Smooth muscle cell (in vitro differentiated cells): Measurements from ENCODE around the gene SNRNP25. TPM values are rescaled to one million over a fixed set of nuclear protein-coding genes. Genes with fewer than 3 reads are reported as not detected.

Experiments
- DNase-seq: peaks from one replicate; lab custom pipeline; 2025; ENCODE audit not compliant: unreplicated experiment; lab: John Stamatoyannopoulos, UW
- H2AFZ ChIP-seq: fragments of 200-600 bp; sonication (generic); 2 replicates; pipeline ENCODE4 v1.6.0; 2016; ENCODE audit warnings: antibody characterized with exemption, low read depth, mild to moderate bottlenecking
- H3F3A ChIP-seq: fragments of 200-600 bp; sonication (generic); 2 replicates; pipeline ENCODE4 v1.6.0; 2017; ENCODE audit warnings: antibody characterized with exemption, low read depth
- H3K27ac ChIP-seq: fragments of 200-600 bp; sonication (generic); 2 replicates; pipeline ENCODE4 v1.5.1; 2016; ENCODE audit warnings: low read depth, mild to moderate bottlenecking
- H3K27me3 ChIP-seq: fragments of 200-600 bp; sonication (generic); 2 replicates; pipeline ENCODE4 v1.6.1; 2016; ENCODE audit warnings: low read depth, mild to moderate bottlenecking
- H3K36me3 ChIP-seq: fragments of 200-600 bp; sonication (generic); 2 replicates; pipeline ENCODE4 v1.5.1; 2016; ENCODE audit warnings: low read depth
- H3K4me1 ChIP-seq: fragments of 200-600 bp; sonication (generic); 2 replicates; pipeline ENCODE4 v1.5.1; 2016; ENCODE audit warnings: low read depth
- H3K4me2 ChIP-seq: fragments of 200-600 bp; sonication (generic); 2 replicates; pipeline ENCODE4 v1.6.0; 2016; ENCODE audit warnings: mild to moderate bottlenecking
- H3K4me3 ChIP-seq: fragments of 200-600 bp; sonication (generic); 2 replicates; pipeline ENCODE4 v1.5.1; 2016; ENCODE audit warnings: mild to moderate bottlenecking
- H3K79me2 ChIP-seq: fragments of 200-600 bp; sonication (generic); 2 replicates; pipeline ENCODE4 v1.6.0; 2016; ENCODE audit warnings: low read depth, mild to moderate bottlenecking
- H3K9ac ChIP-seq: fragments of 200-600 bp; sonication (generic); 2 replicates; pipeline ENCODE4 v1.6.0; 2016; ENCODE audit warnings: low read depth
- H3K9me3 ChIP-seq: fragments of 200-600 bp; sonication (generic); replicated peaks from 2 replicates; pipeline ENCODE4 v1.5.1; 2016; ENCODE audit warnings: low read depth
- H4K20me1 ChIP-seq: fragments of 200-600 bp; sonication (generic); 2 replicates; pipeline ENCODE4 v1.6.0; 2016; ENCODE audit warnings: low read depth
- WGBS: methylation state at CpG from one replicate; pipeline ENCODE4 v1.1.7; 2016; ENCODE audit warnings: low lambda C conversion rate; 5-methylcytosine and 5-hydroxymethylcytosine counted together
- polyA plus RNA-seq: library from polyadenylated mRNA; unstranded; fragments of >200 nt; fragmentation: Nextera tagmentation; extraction: Ambion mirVana; gene quantifications from 2 replicates; pipeline ENCODE4 v1.2.1, GENCODE V29; 2016
- total RNA-seq: library from RNA; depleted of rRNA; stranded (reverse); fragments of >200 nt; gene quantifications from 2 replicates; pipeline ENCODE4 v1.2.3, GENCODE V29; 2014
- TF ChIP-seq, protein P1 (sequence below): fragments of 200-600 bp; sonication (generic); IDR thresholded peaks from 2 replicates; pipeline ENCODE4 v1.5.1; 2017; ENCODE audit warnings: borderline replicate concordance, mild to moderate bottlenecking, antibody characterized with exemption; ENCODE audit not compliant: insufficient read depth, poor library complexity, severe bottlenecking

SNRNP25 gene
- total and polyA plus RNA-seq, 2 experiments from 2014 or later = 20.1 to 45.9 TPM

DNA sequence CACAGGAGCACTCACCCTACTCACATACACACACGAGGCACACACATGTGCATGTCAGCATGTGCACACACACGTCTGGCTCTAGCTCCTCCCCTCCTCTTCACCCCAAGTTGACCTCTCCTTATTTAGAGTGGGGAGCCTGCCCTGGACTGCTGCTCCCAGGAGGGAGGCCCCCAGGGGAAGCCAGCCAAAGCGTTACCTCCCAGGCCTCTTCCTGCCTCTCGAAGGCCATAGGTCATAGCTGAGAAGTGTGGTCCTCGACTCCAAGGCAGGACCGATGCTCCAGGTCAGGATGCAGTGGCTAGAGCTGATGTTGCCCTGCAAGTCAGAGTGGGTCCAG, 19.0 kb upstream of the SNRNP25 start:
- Histone ChIP-seq H3K27ac (no peak overlapping the region), H3K79me2 (no peaks in the 10 kb centered on the region), H3K9ac (no peak overlapping the region), H4K20me1 (no peaks in the 10 kb centered on the region), H3K4me2 (no peak overlapping the region), H3K9me3 (no peaks in the 10 kb centered on the region), H3K4me3 (no peak overlapping the region), H2AFZ (no peak overlapping the region), H3K27me3 (no peaks in the 10 kb centered on the region), H3F3A (no peaks in the 10 kb centered on the region), H3K36me3 (no peaks in the 10 kb centered on the region), H3K4me1 (no peaks in the 10 kb centered on the region)
- WGBS = 91% methylated on average over 6 of the region's 6 CpGs
- TF ChIP-seq, protein P1, sequence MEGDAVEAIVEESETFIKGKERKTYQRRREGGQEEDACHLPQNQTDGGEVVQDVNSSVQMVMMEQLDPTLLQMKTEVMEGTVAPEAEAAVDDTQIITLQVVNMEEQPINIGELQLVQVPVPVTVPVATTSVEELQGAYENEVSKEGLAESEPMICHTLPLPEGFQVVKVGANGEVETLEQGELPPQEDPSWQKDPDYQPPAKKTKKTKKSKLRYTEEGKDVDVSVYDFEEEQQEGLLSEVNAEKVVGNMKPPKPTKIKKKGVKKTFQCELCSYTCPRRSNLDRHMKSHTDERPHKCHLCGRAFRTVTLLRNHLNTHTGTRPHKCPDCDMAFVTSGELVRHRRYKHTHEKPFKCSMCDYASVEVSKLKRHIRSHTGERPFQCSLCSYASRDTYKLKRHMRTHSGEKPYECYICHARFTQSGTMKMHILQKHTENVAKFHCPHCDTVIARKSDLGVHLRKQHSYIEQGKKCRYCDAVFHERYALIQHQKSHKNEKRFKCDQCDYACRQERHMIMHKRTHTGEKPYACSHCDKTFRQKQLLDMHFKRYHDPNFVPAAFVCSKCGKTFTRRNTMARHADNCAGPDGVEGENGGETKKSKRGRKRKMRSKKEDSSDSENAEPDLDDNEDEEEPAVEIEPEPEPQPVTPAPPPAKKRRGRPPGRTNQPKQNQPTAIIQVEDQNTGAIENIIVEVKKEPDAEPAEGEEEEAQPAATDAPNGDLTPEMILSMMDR = no peak
- DNase-seq = no peak

DNA sequence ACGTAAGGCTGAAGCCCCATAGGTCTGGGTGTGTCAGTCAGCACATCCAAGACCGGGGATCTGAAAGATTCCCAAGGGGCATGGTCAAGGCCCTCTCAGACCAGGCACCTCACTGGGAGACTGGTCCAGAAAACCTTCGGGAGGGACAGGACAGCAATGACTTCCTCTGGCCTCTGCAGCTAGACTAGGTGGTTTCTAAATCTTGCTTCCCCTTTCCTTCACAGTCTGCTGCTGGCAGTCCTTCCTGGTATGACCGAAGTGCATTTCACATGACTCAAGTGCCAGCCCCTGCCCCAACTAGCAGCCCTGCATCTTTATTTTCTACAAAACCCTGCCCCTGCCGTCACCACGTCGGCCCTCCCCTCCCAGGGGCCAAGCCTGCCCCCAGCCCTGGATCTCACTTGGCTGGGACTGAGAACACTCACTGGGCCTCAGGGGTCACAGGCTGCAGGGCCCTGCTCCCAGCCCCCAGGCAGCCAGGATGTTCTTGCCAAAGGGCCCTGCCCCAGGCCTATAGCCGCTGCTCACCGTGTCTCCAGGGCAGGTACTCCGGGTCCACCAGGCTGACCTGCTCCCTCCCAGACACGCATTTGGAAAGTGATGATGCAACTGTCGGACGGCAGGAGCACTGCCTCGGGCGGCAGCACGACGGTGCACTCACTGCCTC, 18.5 kb upstream of the SNRNP25 start:
- no peak for DNase-seq
- 82% methylated on average over 17 of the region's 17 CpGs for WGBS
- Histone ChIP-seq H4K20me1 (no peaks in the 10 kb centered on the region), H3K4me2 (no peak overlapping the region), H3K9me3 (no peaks in the 10 kb centered on the region), H3K9ac (no peak overlapping the region), H3K4me1 (no peaks in the 10 kb centered on the region), H2AFZ (no peak overlapping the region), H3K27me3 (no peaks in the 10 kb centered on the region), H3F3A (no peaks in the 10 kb centered on the region), H3K27ac (no peak overlapping the region), H3K79me2 (no peaks in the 10 kb centered on the region), H3K4me3 (no peak overlapping the region), H3K36me3 (no peaks in the 10 kb centered on the region)
- TF ChIP-seq, protein P1 = no peak

DNA sequence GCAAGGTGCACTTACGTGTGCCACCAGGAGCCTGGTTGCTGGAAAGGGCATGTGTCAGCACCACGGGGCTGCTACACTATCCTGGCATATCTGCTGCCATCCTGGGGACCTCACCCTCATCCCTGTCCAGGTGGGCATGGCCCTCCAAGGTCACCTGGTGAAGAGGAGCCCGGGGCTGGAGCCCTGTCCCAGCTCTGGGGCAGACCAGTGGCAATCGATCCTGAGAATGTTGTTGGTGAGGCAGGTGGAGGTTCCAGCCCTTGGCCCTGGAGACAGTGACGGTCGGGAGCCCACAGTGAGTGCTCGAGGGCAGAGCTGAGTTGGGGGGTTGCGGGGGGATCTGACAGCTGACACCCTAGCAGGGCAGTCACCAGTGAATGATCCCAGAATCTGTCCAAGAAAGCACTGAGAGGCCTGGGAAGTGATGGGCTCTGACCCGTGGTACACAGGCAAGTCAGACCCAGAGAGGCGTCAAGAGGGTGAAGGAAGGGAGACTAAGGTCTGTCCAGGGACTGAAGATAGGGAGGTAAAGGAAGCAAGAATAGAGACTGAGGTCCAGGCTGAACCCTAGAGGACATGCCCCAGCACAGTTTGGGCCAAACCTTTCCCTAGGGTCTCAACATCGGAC, 17.8 kb upstream of the SNRNP25 start:
- no peaks in the 10 kb centered on the region for H3K27me3 ChIP-seq
- TF ChIP-seq, protein P1 = no peak
- H3F3A ChIP-seq = no peaks in the 10 kb centered on the region
- no peak overlapping the region for H2AFZ ChIP-seq
- 93% methylated on average over 11 of the region's 11 CpGs for WGBS
- no peaks in the 10 kb centered on the region for H3K9me3 ChIP-seq
- H3K9ac ChIP-seq = no peak overlapping the region
- H3K4me2 ChIP-seq = no peak overlapping the region
- H3K4me3 ChIP-seq = no peak overlapping the region
- no peak for DNase-seq
- H3K4me1 ChIP-seq = no peaks in the 10 kb centered on the region
- no peaks in the 10 kb centered on the region for H4K20me1 ChIP-seq
- no peaks in the 10 kb centered on the region for H3K79me2 ChIP-seq
- H3K27ac ChIP-seq = no peak overlapping the region
- no peaks in the 10 kb centered on the region for H3K36me3 ChIP-seq
